Astrocyte of the spinal cord (primary cell): ENCODE measurements around the gene INPP4B.

Source experiments
- DNase-seq: peaks from one replicate; pipeline ENCODE4 v3.0.0; 2011; ENCODE audit warnings: low read depth, low spot score
- H3K4me3 ChIP-seq: 2 replicates; pipeline ENCODE4 v1.5.1; 2011; ENCODE audit warnings: low read depth, mild to moderate bottlenecking, low read length, moderate library complexity
- in situ Hi-C: cut with HindIII; loops from 2 replicates; pipeline ENCODE4 v1.10.0; 2017; ENCODE audit warnings: low sequenced_read_pairs
- TF ChIP-seq, protein P1 (sequence below): IDR thresholded peaks from 2 replicates; pipeline ENCODE4 v1.5.1; 2012; ENCODE audit warnings: low read depth, mild to moderate bottlenecking, low read length, inconsistent platforms

Gene INPP4B

GRCh38 chr4:142120921-142121320 lies 725.2 kb downstream of the INPP4B start:
- in situ Hi-C loops = no loop called here
- no peak overlapping the region for H3K4me3 ChIP-seq
- TF ChIP-seq, protein P1, sequence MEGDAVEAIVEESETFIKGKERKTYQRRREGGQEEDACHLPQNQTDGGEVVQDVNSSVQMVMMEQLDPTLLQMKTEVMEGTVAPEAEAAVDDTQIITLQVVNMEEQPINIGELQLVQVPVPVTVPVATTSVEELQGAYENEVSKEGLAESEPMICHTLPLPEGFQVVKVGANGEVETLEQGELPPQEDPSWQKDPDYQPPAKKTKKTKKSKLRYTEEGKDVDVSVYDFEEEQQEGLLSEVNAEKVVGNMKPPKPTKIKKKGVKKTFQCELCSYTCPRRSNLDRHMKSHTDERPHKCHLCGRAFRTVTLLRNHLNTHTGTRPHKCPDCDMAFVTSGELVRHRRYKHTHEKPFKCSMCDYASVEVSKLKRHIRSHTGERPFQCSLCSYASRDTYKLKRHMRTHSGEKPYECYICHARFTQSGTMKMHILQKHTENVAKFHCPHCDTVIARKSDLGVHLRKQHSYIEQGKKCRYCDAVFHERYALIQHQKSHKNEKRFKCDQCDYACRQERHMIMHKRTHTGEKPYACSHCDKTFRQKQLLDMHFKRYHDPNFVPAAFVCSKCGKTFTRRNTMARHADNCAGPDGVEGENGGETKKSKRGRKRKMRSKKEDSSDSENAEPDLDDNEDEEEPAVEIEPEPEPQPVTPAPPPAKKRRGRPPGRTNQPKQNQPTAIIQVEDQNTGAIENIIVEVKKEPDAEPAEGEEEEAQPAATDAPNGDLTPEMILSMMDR = no peak
- no peak for DNase-seq

DNA sequence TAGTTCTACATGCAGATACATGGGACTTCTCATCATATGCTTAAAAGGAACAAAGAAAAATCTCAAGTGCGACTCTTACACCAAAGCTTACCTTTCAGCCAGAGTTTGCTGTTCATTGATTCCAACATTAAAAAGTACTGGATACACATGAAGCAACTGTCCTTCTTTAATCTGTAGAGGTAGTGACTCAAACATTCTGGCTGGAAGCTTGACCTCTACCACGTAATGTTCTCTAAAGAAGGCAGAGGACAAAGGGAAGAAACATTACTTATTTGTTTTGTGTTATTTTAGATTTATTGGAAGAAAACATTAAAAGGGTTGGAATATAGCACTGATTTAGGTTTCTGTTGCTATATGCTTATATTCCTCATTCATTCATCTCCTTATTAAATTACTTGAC lies 733.6 kb downstream of the INPP4B start:
- DNase-seq = no peak
- in situ Hi-C loops = no loop called here
- H3K4me3 ChIP-seq = no peak overlapping the region
- TF ChIP-seq, protein P1 = no peak

- DNase-seq = no peak
- TF ChIP-seq, protein P1 = no peak
- in situ Hi-C loops = no loop called here
- H3K4me3 ChIP-seq = no peak overlapping the region
Observed at GRCh38 chr4:142110136-142110535, 736.0 kb downstream of the INPP4B start.

- DNase-seq = no peak
- no peak overlapping the region for H3K4me3 ChIP-seq
- in situ Hi-C loops = no loop called here
- TF ChIP-seq, protein P1 = no peak
Observed at GRCh38 chr4:142104041-142104440, 742.1 kb downstream of the INPP4B start.

- in situ Hi-C loops = no loop called here
- TF ChIP-seq, protein P1 = no peak
- H3K4me3 ChIP-seq = no peak overlapping the region
- no peak for DNase-seq
Observed at GRCh38 chr4:142101401-142101800, 744.7 kb downstream of the INPP4B start.

DNA sequence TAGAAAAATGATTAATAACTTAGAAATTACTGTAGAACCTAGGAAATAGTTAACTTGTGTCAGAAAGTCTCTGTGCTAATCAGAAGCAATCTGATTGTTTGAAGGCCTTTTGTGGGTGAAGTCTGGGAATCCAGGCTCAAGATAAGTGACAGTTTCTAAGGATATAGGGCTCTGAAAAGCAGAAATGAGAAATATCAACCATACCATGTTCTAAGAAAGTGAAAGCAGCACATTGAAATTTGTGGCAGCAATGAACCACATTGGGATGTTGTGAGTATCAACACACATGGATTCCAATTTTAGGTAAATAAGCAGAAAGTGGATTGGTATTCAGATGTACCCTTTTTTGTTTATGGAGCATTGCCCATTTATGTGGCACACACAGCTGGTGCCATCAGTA lies 745.2 kb downstream of the INPP4B start:
- TF ChIP-seq, protein P1 = no peak
- in situ Hi-C loops = no loop called here
- no peak for DNase-seq
- no peak overlapping the region for H3K4me3 ChIP-seq
